ENCODE results near the gene CABYR.
"Not testable (repeated sequence)": the region's sequence is repeated elsewhere in the genome, so short reads cannot be mapped to it uniquely, and the experiment has no call there.

The CABYR gene

DNA sequence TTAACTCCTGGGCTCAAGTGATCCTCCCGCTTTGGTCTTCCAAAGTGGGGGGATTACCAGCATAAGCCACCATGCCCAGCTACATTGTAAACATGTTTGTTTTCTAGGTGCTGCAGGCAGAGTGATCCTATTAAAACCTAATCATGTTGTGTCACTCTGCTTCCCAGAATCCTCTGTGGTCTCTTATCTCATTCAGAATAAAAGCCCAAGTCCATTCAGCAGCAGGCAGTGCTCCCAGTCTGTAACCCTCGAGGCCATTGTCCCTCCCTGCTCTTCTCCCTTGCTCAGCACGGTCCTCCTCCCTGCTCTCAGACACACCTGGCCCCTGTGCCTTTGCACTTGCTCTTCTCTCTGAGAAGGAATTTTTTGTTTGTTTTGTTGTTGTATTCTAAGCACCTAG is 11.1 kb upstream of the CABYR start:
- no peak overlapping the region for H3K4me3 ChIP-seq (ENCODE audit: low read length)
- no peak for TF ChIP-seq CTCF (conservative IDR thresholded peaks at IDR 0.05; ENCODE audit: low read length)
- DNase-seq (ENCODE audit: low read depth) = no peak

DNA sequence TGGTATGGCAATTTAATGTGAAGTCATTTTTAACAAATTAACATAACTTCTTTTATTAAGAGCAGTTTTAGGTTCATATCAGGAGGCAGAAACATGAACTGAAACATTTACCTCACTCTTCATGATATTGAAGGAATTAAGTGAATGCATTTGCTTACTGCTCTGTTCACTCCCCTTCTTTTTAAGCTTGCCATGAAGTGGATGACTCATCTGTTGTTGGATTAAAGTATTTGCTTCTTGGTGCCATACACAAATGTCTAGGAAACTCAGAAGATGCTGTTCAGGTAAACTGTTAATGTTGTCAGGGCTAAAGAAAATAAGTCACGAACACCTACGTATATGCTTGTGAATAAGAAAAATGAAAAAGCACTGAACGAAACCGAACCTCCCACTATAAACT is 10.2 kb upstream of the CABYR start:
- DNase-seq (ENCODE audit: low read depth) = peak; percentile 8
- TF ChIP-seq CTCF (conservative IDR thresholded peaks at IDR 0.05; ENCODE audit: low read length) = no peak
- H3K4me3 ChIP-seq (ENCODE audit: low read length) = no peak overlapping the region

- no peak overlapping the region for H3K4me3 ChIP-seq (ENCODE audit: low read length)
- DNase-seq (ENCODE audit: low read depth) = no peak
- no peak for TF ChIP-seq CTCF (conservative IDR thresholded peaks at IDR 0.05; ENCODE audit: low read length)
These were observed 8.4 kb upstream of the CABYR start for GRCh38 chr18:24130494-24130893.

DNA sequence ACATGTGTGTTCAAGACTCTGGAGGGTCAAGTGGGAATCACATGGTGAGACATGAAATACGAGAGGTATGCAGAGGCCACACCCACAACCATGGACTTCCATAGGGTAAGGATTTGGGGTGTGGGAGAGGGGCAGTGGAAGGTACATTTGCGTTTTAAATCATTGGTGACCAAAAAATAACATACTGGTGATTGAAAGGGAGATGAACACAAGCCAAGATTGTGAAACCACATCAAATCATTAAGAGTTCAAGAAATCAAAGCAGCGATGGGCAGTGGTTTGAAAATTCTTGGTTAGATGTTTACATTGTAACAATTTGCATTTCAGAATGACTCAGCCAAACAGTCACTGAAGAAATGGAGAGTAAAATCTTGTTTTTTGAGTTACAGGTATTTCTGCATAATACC is 1.9 kb upstream of the CABYR start:
- no peak for DNase-seq (ENCODE audit: low read depth)
- TF ChIP-seq CTCF (conservative IDR thresholded peaks at IDR 0.05; ENCODE audit: low read length) = no peak
- no peak overlapping the region for H3K4me3 ChIP-seq (ENCODE audit: low read length)

GRCh38 chr18:24138409-24138788 is 463 bp upstream of the CABYR start:
- peak overlapping the region; percentile 77 for H3K4me3 ChIP-seq (ENCODE audit: low read length)
- TF ChIP-seq CTCF (conservative IDR thresholded peaks at IDR 0.05; ENCODE audit: low read length) = no peak
- DNase-seq (ENCODE audit: low read depth) = no peak

DNA sequence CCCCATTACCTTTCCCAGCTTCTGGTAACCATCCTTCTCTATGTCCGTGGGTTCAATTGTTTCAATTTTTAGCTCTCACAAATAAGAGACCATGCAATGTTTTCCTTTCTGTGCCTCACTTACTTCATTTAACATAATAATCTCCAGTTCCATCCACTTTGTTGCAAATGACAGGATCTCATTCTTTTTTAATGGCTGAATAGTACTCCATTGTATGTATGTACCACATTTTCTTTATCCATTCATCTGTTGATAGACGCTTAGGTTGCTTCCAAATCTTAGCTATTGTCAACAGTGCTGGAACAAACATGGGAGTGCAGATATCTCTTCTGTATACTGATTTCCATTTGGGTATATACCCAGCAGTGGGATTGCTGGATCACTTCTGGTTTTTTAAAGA is 1.8 kb downstream of the CABYR start:
- TF ChIP-seq CTCF (conservative IDR thresholded peaks at IDR 0.05; ENCODE audit: low read length) = no peak
- no peak for DNase-seq (ENCODE audit: low read depth)
- H3K4me3 ChIP-seq (ENCODE audit: low read length) = no peak overlapping the region

GRCh38 chr18:24142376-24142775 is 3.5 kb downstream of the CABYR start:
- DNase-seq (ENCODE audit: low read depth) = no peak
- TF ChIP-seq CTCF (conservative IDR thresholded peaks at IDR 0.05; ENCODE audit: low read length) = no peak

DNA sequence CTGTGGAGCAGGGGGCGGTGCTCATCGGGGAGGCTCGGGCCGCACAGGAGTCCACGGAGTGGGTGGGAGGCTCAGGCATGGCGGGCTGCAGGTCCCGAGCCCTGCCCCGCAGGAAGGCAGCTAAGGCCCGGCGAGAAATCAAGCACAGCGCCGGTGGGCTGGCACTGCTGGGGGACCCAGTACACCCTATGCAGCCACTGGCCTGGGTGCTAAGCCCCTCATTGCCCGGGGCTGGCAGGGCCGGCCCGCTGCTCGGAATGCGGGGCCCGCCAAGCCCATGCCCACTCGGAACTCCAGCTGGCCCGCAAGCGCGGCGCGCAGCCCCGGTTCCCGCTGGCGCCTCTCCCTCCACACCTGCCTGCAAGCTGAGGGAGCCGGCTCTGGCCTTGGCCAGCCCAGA is 10.7 kb downstream of the CABYR start:
- DNase-seq (ENCODE audit: low read depth); H3K4me3 ChIP-seq (ENCODE audit: low read length): not testable (repeated sequence)

More at GRCh38 chr18:24142376-24142775, 3.5 kb downstream of the CABYR start:
- H3K4me3 ChIP-seq (ENCODE audit: low read length) = no peak overlapping the region
